GM18507 (cell line): ENCODE results near the gene SBK3.

Experiments
- DNase-seq: peaks from one replicate; pipeline ENCODE4 v3.0.0; 2011; ENCODE audit warnings: low read depth; ENCODE audit not compliant: insufficient read length; ENCODE audit errors: extremely low spot score
- FAIRE-seq: peaks from 2 replicates; lab custom pipeline; 2011; peaks lifted over from hg19 to GRCh38; lab: Jason Lieb, UNC

Gene SBK3

GRCh38 chr19:55495646-55496349 is 49.5 kb downstream of the SBK3 start:
- FAIRE-seq (no peak), DNase-seq (no peak)

- DNase-seq (no peak), FAIRE-seq (no peak)
Measured at GRCh38 chr19:55494172-55494761, 51.1 kb downstream of the SBK3 start.

GRCh38 chr19:55493645-55494171 is 51.6 kb downstream of the SBK3 start:
- FAIRE-seq (no peak), DNase-seq (no peak)

- FAIRE-seq, result no peak
Measured at GRCh38 chr19:55493052-55493644, 52.2 kb downstream of the SBK3 start.

GRCh38 chr19:55492362-55492944 is 52.9 kb downstream of the SBK3 start:
- no peak for FAIRE-seq
- no peak for DNase-seq

More at GRCh38 chr19:55493052-55493644, 52.2 kb downstream of the SBK3 start:
- no peak for DNase-seq

- FAIRE-seq (no peak), DNase-seq (no peak)
Measured at GRCh38 chr19:55491546-55492360, 53.6 kb downstream of the SBK3 start.
